Measurements from ENCODE around the gene ACTRT1. TPM values are rescaled to one million over a fixed set of nuclear protein-coding genes. Genes with fewer than 3 reads are reported as not detected.

ACTRT1 gene
- total RNA-seq, 1 donor from 2014 or later, result not detected

DNA sequence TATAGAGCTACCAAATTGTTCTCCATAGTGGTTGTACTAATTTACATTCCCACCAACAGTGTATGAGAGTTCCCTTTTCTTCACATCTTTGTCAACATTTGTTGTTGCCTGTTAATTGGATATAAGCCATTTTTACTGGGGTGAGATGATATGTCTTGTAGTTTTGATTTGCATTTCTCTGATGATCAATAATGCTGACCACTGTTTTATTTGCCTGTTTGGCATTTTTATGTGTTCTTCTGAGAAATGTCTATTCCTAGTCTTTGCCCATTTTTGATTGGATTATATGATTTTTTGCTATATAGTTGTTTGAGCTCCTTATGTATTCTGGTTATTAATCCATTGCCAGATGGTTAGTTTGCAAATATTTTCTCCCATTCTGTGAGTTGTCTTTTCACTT is 44.3 kb downstream of the ACTRT1 start:
- TF ChIP-seq CTCF (IDR thresholded peaks at IDR 0.05; ENCODE audit: insufficient read depth, low read depth, low read length), result no peak
- no peak for TF ChIP-seq EZH2 (IDR thresholded peaks at IDR 0.05; ENCODE audit: insufficient read depth, low read length)
- Histone ChIP-seq H3K9ac (ENCODE audit: low read length) (no peak overlapping the region), H3K36me3 (ENCODE audit: insufficient read depth, low read length) (no peaks in the 10 kb centered on the region), H3K27ac (ENCODE audit: low read depth, low read length) (no peak overlapping the region), H3K79me2 (ENCODE audit: insufficient read depth, low read length) (no peaks in the 10 kb centered on the region), H4K20me1 (ENCODE audit: insufficient read depth, low read length) (no peaks in the 10 kb centered on the region), H3K4me2 (ENCODE audit: low read length) (no peak overlapping the region), H3K9me3 (ENCODE audit: insufficient read depth, low read depth, low read length) (no peaks in the 10 kb centered on the region), H3K4me1 (ENCODE audit: insufficient read depth, low read length) (no peaks in the 10 kb centered on the region), H2AFZ (ENCODE audit: low read depth, low read length) (no peak overlapping the region), H3K27me3 (ENCODE audit: insufficient read depth, low read length) (no peaks in the 10 kb centered on the region), H3K4me3 (ENCODE audit: insufficient read depth, low read depth, low read length) (no peak overlapping the region)
- no peaks in the 10 kb centered on the region for H3K36me3 Mint-ChIP-seq (ENCODE audit: low read depth, unreplicated experiment)
- H3K4me1 Mint-ChIP-seq (ENCODE audit: low read depth, unreplicated experiment), result no peaks in the 10 kb centered on the region
- no peak overlapping the region for H3K27ac Mint-ChIP-seq (ENCODE audit: unreplicated experiment)
- H3K27me3 Mint-ChIP-seq (ENCODE audit: low read depth, unreplicated experiment), result no peaks in the 10 kb centered on the region
- FAIRE-seq (peak; percentile 83), DNase-seq (ENCODE audit: low read depth) (no peak)
- no peak overlapping the region for H3K4me3 Mint-ChIP-seq (ENCODE audit: unreplicated experiment)
- no peaks in the 10 kb centered on the region for H3K9me3 Mint-ChIP-seq (ENCODE audit: unreplicated experiment)
